ENCODE data around the gene CDKL1. TPM values are rescaled to one million over a fixed set of nuclear protein-coding genes. Genes with fewer than 3 reads are reported as not detected.

Gene CDKL1
- total RNA-seq, 2 donors from 2014 or later, result 2.4 to 4.6 TPM

- Histone ChIP-seq H3K27ac (no peak overlapping the region), H3K27me3 (no peaks in the 10 kb centered on the region), H3K36me3 (no peaks in the 10 kb centered on the region), H3K4me1 (no peaks in the 10 kb centered on the region), H3K9me3 (no peaks in the 10 kb centered on the region), H3K4me3 (no peak overlapping the region)
- DNase-seq (ENCODE audit: low spot score), result no peak
- no peak for TF ChIP-seq CTCF (IDR thresholded peaks at IDR 0.05)
These were observed 6.7 kb upstream of the CDKL1 start for GRCh38 chr14:50403419-50403818.

- DNase-seq (ENCODE audit: low spot score), result no peak
- no peak overlapping the region for H3K27ac ChIP-seq
- H3K36me3 ChIP-seq, result no peaks in the 10 kb centered on the region
- no peaks in the 10 kb centered on the region for H3K9me3 ChIP-seq
- H3K4me3 ChIP-seq, result no peak overlapping the region
- H3K27me3 ChIP-seq, result no peaks in the 10 kb centered on the region
- TF ChIP-seq CTCF (IDR thresholded peaks at IDR 0.05), result no peak
- H3K4me1 ChIP-seq, result no peaks in the 10 kb centered on the region
These were observed 6.3 kb upstream of the CDKL1 start for GRCh38 chr14:50402965-50403364.

GRCh38 chr14:50400461-50400860 lies 3.8 kb upstream of the CDKL1 start:
- DNase-seq (ENCODE audit: low spot score), result no peak
- H3K27ac ChIP-seq, result no peak overlapping the region
- peaks cover 0 to 10% of the 10 kb centered on the region in 2 donors for H3K4me1 ChIP-seq
- no peak for TF ChIP-seq CTCF (IDR thresholded peaks at IDR 0.05)
- H3K27me3 ChIP-seq, result no peaks in the 10 kb centered on the region
- no peaks in the 10 kb centered on the region for H3K36me3 ChIP-seq
- H3K9me3 ChIP-seq, result no peaks in the 10 kb centered on the region
- H3K4me3 ChIP-seq, result no peak overlapping the region

- Histone ChIP-seq H3K27ac (no peak overlapping the region), H3K36me3 (no peaks in the 10 kb centered on the region), H3K9me3 (no peaks in the 10 kb centered on the region), H3K27me3 (no peaks in the 10 kb centered on the region), H3K4me3 (no peak overlapping the region), H3K4me1 (peaks cover 0 to 10% of the 10 kb centered on the region in 2 donors)
- no peak for DNase-seq (ENCODE audit: low spot score)
- TF ChIP-seq CTCF (IDR thresholded peaks at IDR 0.05), result no peak
These were observed 2.8 kb upstream of the CDKL1 start for GRCh38 chr14:50399251-50400032.

- Histone ChIP-seq H3K36me3 (no peaks in the 10 kb centered on the region), H3K4me3 (no peak overlapping the region), H3K27me3 (no peaks in the 10 kb centered on the region), H3K27ac (no peak overlapping the region), H3K9me3 (no peaks in the 10 kb centered on the region), H3K4me1 (peaks cover 0 to 10% of the 10 kb centered on the region in 2 donors)
- no peak for DNase-seq (ENCODE audit: low spot score)
- TF ChIP-seq CTCF (IDR thresholded peaks at IDR 0.05), result no peak
These were observed 1.5 kb upstream of the CDKL1 start for GRCh38 chr14:50398189-50398580.
